ENCODE measurements around the gene ACAT2.
"Not testable (repeated sequence)": the region's sequence is repeated elsewhere in the genome, so short reads cannot be mapped to it uniquely, and the experiment has no call there.

ACAT2 gene

DNA sequence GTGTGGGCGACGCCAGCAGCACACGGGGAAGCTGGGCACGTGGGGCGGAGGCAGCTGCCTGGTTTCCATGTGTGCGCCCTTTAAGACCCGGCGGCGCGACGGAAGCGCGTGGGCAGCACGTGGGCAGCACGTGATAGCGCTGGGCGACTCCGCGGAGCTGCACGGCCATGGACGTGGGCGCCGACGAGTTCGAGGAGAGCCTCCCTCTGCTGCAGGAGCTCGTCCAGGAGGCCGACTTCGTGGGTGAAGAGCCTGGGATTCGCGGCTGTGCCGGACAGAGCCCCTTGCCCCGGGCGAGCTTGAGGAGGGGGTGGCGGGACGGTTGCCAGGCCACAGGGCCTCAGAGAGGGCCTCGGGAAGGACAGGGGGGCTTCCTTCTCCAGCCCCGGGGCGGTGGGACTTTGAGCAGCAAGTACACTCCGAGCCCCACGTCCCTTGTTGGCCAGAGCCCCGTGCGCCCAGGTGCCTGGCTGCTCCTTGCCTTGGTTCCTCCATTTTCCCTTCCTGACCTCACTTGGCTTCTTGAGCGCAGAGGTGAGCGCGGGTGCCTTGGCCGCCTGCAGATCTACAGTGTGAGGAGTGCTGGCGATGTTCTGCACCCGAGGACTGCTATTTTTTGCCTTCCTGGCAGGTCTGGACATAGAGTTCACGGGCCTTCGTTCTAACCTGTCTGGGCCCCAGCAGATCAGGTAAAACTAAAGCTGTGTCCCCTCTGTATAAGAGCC, 38.5 kb downstream of the ACAT2 start, which contains the start of gene PNLDC1:
Gene PNLDC1, plus strand, starts transcription at position 136 of the 725 bp plus-strand sequence. Its CDS starts 32 bp downstream, at position 168.
- no peaks in the 10 kb centered on the region for H3K27me3 Mint-ChIP-seq
- no peaks in the 10 kb centered on the region for H3K9me3 Mint-ChIP-seq
- peaks cover 13% of the 10 kb centered on the region for H3K36me3 Mint-ChIP-seq
- H3K4me1 Mint-ChIP-seq = peaks cover 2% of the 10 kb centered on the region
- no peak for ATAC-seq (ENCODE audit: low read depth)
- H3K27ac Mint-ChIP-seq = no peak within 1 kb of the TSS
- no peak for DNase-seq (ENCODE audit: low spot score in 2 of 2)
- H3K4me3 Mint-ChIP-seq = no peak within 1 kb of the TSS

- Mint-ChIP-seq H3K9me3 (no peaks in the 10 kb centered on the region), H3K36me3 (peaks cover 12% of the 10 kb centered on the region), H3K4me1 (no peaks in the 10 kb centered on the region), H3K4me3 (no peak overlapping the region), H3K27me3 (no peaks in the 10 kb centered on the region), H3K27ac (no peak overlapping the region)
- DNase-seq (ENCODE audit: low spot score in 2 of 2) (no peak), ATAC-seq (ENCODE audit: low read depth) (no peak)
Observed at GRCh38 chr6:159801935-159802334, 40.1 kb downstream of the ACAT2 start.

DNA sequence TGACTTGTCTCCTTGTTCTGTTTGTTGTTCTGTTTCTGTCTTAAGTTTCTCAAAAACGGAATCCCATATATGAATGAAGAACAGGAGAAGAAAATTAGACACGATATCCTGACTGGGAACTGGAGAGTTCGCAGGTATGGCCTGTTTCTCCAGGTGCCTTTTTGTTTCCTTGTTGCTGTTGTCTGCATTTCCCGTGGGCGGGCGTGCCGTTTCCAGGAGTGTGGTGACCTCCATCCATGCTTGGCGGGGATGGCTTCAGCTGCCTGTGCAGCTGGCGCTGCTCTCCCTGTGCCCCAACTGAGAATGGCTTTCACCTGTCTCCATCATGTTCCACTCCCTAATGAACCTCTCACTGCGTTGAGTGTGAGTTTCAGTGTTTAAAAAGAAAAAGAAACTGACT, 42.7 kb downstream of the ACAT2 start:
- H3K4me1 Mint-ChIP-seq = peaks cover 1% of the 10 kb centered on the region
- ATAC-seq (ENCODE audit: low read depth) = no peak
- DNase-seq (ENCODE audit: low spot score in 2 of 2) = no peak
- H3K9me3 Mint-ChIP-seq = no peaks in the 10 kb centered on the region
- peaks cover 6% of the 10 kb centered on the region for H3K36me3 Mint-ChIP-seq
- H3K27me3 Mint-ChIP-seq = no peaks in the 10 kb centered on the region
- no peak overlapping the region for H3K27ac Mint-ChIP-seq
- H3K4me3 Mint-ChIP-seq = no peak overlapping the region

- Mint-ChIP-seq H3K27me3 (no peaks in the 10 kb centered on the region), H3K4me3 (no peak overlapping the region), H3K9me3 (no peaks in the 10 kb centered on the region), H3K36me3 (peaks cover 3% of the 10 kb centered on the region), H3K4me1 (peaks cover 5% of the 10 kb centered on the region), H3K27ac (no peak overlapping the region)
- ATAC-seq (ENCODE audit: low read depth) (no peak), DNase-seq (ENCODE audit: low spot score in 2 of 2) (no peak)
Observed at GRCh38 chr6:159805440-159806020, 43.7 kb downstream of the ACAT2 start.

DNA sequence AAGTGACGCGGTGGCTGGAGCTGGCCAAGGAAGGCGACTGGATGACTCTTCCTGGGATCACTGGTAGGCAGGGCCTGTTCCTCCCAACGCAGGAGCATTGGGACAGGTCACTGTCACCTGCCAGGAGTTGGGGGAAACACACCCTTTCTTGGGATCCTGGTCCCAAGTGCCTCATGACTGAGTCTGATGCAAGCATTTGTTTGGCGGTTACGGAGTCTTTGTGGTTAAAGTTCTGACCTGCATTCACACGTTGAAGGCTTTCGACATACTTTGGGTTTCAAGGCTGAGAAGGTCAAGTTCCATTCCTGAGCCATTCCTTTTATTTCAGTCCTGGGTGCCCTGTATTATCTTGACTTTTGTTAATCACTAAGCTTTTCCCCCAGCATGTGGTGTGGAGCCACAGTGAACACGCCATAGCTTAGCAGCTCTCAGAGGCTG, 44.2 kb downstream of the ACAT2 start:
- no peak for DNase-seq (ENCODE audit: low spot score in 2 of 2)
- H3K27ac Mint-ChIP-seq = no peak overlapping the region

DNA sequence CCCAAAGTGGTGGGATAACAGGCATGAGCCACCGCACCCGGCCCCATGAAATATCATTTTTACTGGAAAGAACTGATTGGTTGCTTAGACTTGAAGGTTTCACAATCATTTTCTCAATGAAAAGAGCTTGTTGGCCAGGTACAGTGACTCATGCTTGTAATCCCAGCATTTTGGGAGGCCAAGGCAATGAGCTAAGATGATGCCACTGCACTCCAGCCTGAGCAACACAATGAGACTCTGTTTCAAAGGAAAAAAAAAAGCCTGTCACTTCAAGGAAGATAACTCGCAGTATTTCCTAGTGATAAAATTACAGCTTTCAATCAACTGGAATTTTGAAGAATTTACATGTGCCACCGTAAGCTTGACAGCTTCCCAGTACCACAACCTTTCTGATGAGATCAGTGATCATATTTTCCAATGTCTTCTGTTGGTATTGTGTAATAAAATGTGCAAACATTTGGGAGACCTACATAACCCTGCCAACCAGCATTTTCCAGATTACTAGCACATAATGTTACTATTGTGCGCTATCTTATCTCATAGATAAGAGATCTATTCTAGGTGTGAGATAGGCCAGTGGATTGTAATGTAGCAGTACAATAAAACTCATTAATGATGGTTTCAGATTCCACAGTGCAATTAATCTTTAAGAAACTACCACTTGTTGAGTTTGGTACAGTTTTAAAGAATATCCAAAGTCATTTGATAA, 45.5 kb downstream of the ACAT2 start:
- Mint-ChIP-seq H3K27me3 (no peaks in the 10 kb centered on the region), H3K9me3 (no peaks in the 10 kb centered on the region), H3K4me3 (no peak overlapping the region), H3K36me3 (peaks cover 2% of the 10 kb centered on the region), H3K4me1 (peaks cover 9% of the 10 kb centered on the region), H3K27ac (no peak overlapping the region)
- ATAC-seq (ENCODE audit: low read depth) (no peak), DNase-seq (ENCODE audit: low spot score in 2 of 2) (no peak)

More for the DNA sequence above, 44.2 kb downstream of the ACAT2 start:
- no peak overlapping the region for H3K4me3 Mint-ChIP-seq
- peaks cover 5% of the 10 kb centered on the region for H3K4me1 Mint-ChIP-seq
- H3K9me3 Mint-ChIP-seq = no peaks in the 10 kb centered on the region
- no peaks in the 10 kb centered on the region for H3K27me3 Mint-ChIP-seq
- peaks cover 2% of the 10 kb centered on the region for H3K36me3 Mint-ChIP-seq
- ATAC-seq (ENCODE audit: low read depth) = no peak

DNA sequence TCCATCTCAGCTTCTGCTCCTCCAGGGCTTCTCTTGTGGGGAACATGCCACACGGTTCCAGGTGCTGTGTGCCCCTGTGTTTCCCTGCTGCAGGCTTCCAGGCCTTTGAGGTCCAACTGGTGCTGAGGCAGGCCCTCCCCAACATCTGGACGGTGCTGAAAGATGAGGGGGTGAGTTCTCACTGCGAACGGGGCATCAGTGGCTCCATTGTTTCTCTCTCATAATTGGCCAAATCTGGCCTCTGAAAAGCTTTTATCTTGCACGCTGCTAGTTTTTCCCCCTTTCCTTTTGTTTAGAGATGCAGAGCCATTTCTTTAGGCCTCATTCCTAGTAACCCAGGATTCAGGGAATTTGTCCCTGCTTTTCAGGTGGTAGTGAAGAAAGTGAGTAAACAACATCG, 46.8 kb downstream of the ACAT2 start:
- peaks cover 9% of the 10 kb centered on the region for H3K4me1 Mint-ChIP-seq
- no peaks in the 10 kb centered on the region for H3K9me3 Mint-ChIP-seq
- no peak overlapping the region for H3K4me3 Mint-ChIP-seq
- no peak overlapping the region for H3K27ac Mint-ChIP-seq
- ATAC-seq (ENCODE audit: low read depth) (no peak), DNase-seq (ENCODE audit: low spot score in 2 of 2) (no peak)
- H3K27me3 Mint-ChIP-seq = no peaks in the 10 kb centered on the region
- H3K36me3 Mint-ChIP-seq = peaks cover 2% of the 10 kb centered on the region

GRCh38 chr6:159809149-159809548, 47.3 kb downstream of the ACAT2 start:
- H3K9me3 Mint-ChIP-seq = no peaks in the 10 kb centered on the region
- H3K4me1 Mint-ChIP-seq = peaks cover 9% of the 10 kb centered on the region
- H3K36me3 Mint-ChIP-seq = peaks cover 2% of the 10 kb centered on the region
- no peak for ATAC-seq (ENCODE audit: low read depth)
- H3K27ac Mint-ChIP-seq = no peak overlapping the region
- no peaks in the 10 kb centered on the region for H3K27me3 Mint-ChIP-seq
- DNase-seq (ENCODE audit: low spot score in 2 of 2) = no peak
- H3K4me3 Mint-ChIP-seq = no peak overlapping the region

DNA sequence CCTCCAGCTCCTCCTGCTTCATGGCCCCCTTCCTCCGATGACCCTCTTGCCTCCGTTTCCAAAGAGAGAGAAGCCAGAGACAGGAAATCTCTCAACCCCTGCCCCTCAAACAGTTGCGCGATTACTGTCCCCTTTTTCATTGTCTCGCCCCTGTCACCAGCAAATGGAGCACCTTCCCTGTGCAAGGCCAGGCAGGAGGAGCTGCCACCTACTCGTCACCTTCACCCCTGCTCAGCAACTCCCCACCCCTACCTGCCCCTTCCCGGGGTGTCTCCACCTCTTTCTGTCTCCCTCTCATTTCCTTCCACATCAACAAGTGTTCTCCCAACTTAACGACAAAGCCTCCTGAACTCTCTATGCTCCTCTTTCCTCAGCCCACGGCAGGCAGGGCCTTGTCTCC, 51.9 kb downstream of the ACAT2 start:
- ATAC-seq (ENCODE audit: low read depth) = no peak
- Mint-ChIP-seq H3K4me1 (peaks cover 9% of the 10 kb centered on the region), H3K27me3 (no peaks in the 10 kb centered on the region), H3K27ac (no peak overlapping the region), H3K36me3 (peaks cover 2% of the 10 kb centered on the region), H3K4me3 (no peak overlapping the region), H3K9me3 (no peaks in the 10 kb centered on the region)
- no peak for DNase-seq (ENCODE audit: low spot score in 2 of 2)

DNA sequence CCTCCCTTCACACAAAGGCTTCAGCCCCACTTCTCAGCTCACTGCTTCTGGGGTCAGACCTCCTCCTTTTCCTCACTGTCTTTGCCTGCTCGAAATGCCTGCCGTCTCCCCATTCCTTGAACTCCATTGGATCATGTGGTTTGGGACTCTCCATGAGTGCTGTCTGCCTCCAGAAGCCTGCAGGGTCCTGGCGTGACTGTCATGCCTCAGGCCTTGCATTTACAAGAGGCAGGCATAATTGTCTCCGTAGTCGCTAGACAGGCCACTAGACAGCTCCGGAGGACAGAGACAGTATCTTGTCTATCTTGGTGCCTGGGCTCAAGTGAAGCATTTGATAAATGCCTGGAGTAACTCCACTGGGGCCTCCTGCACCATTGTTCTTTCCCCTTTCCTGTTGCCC, 53.6 kb downstream of the ACAT2 start:
- ATAC-seq (ENCODE audit: low read depth) (no peak), DNase-seq (ENCODE audit: low spot score in 2 of 2) (no peak)
- Mint-ChIP-seq H3K9me3 (no peaks in the 10 kb centered on the region), H3K4me3 (no peak overlapping the region), H3K27me3 (no peaks in the 10 kb centered on the region), H3K27ac (no peak overlapping the region), H3K36me3 (peaks cover 6% of the 10 kb centered on the region), H3K4me1 (peaks cover 16% of the 10 kb centered on the region)

DNA sequence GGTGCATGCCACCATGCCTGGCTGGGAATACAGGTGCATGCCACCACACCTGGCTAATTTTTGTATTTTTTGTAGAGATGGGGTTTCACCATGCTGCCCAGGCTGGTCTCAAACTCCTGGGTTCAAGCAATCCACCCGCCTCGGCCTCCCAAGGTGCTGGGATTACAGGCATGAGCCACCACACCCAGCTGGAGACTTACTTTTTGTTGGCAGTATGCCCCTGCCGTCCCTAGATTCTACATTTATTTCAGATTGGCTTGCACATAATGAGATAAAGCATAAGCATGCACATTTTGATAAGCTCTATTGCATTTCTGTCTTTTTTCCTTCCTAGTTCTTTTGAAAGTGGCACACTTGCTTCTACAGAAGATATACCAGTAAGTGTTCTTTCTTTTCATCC, 54.9 kb downstream of the ACAT2 start:
- DNase-seq (ENCODE audit: low spot score in 2 of 2); ATAC-seq (ENCODE audit: low read depth); H3K27me3 Mint-ChIP-seq; H3K9me3 Mint-ChIP-seq; H3K36me3 Mint-ChIP-seq; H3K4me3 Mint-ChIP-seq; H3K27ac Mint-ChIP-seq: not testable (repeated sequence)
- peaks cover 16% of the 10 kb centered on the region for H3K4me1 Mint-ChIP-seq

DNA sequence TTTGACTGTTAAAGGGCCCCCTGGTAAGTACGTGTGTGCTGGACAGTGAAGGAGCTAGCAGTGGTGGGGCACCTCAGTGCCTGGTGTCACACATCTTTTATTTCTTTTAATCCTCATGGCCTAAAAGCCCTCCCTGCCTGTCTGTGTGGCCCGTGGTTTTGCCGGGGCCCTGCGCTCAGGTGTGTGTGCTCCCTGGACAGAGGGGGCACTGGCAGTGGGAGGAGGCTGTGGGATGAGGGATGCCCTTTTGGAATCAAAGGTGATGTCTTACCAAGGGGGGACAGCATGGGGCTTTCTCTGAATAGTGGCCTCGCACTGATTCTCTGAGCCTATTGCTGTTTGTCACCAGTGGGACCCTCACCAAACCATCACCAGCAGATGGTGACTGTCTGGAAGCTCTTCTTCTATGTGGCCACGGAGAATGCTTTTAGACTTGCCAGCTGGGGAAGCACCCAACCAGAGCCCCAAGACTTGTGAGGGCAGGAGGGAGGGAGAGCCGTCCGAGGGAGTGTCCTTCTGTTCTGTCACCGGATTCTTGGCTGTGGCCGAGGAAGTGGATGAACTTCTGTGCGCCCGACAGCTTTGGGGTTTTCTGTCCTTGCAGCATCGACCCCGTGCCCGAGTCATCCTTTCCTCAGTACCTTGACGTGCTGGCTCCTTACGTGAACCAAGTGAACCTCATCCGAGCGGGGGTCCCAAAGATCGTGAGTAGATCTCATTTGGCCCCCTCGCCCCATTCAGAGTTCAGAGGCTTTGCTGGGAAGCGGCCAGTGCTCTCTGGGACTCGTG, 56.3 kb downstream of the ACAT2 start:
- no peak for DNase-seq (ENCODE audit: low spot score in 2 of 2)
- no peak overlapping the region for H3K27ac Mint-ChIP-seq
- no peaks in the 10 kb centered on the region for H3K9me3 Mint-ChIP-seq
- peaks cover 10% of the 10 kb centered on the region for H3K36me3 Mint-ChIP-seq
- ATAC-seq (ENCODE audit: low read depth) = no peak
- peaks cover 16% of the 10 kb centered on the region for H3K4me1 Mint-ChIP-seq
- H3K4me3 Mint-ChIP-seq = no peak overlapping the region
- peaks cover 7% of the 10 kb centered on the region for H3K27me3 Mint-ChIP-seq

DNA sequence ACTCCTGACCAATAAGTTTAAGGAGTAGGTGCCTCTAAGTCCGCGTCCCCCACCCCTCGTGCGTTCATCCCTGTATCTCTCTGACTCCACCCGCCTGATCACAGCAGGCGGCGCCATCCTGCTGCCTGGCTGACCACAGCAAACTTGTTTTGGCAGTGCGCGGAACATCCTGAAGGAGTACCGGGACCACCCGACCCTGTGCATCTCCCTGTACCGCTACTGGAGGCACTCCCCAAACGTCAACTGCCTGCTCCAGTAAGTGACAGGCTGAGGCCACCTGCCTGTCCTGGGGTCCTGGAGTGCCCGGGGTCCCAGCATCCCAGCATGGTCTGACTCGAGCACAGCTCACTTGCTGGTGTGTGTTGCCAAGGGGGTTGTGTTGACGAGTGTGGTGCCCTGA, 57.3 kb downstream of the ACAT2 start:
- peaks cover 8% of the 10 kb centered on the region for H3K27me3 Mint-ChIP-seq
- DNase-seq (ENCODE audit: low spot score in 2 of 2) (no peak), ATAC-seq (ENCODE audit: low read depth) (no peak)
- H3K9me3 Mint-ChIP-seq = no peaks in the 10 kb centered on the region
- peak overlapping the region; percentile 77 for H3K4me3 Mint-ChIP-seq
- H3K4me1 Mint-ChIP-seq = peaks cover 16% of the 10 kb centered on the region
- H3K36me3 Mint-ChIP-seq = peaks cover 12% of the 10 kb centered on the region
- H3K27ac Mint-ChIP-seq = no peak overlapping the region

Data from memory B cell (primary cell).